GM19351 (cell line): Measurements from ENCODE around the gene CYSRT1.
"Not testable (repeated sequence)": the region's sequence is repeated elsewhere in the genome, so short reads cannot be mapped to it uniquely, and the experiment has no call there.

Experiments
- ATAC-seq: cut with Tn5 transposase; IDR thresholded peaks from one replicate; pipeline ENCODE4 v1.9.1; 2021; ENCODE audit warnings: mild to moderate bottlenecking, moderate library complexity; ENCODE audit not compliant: unreplicated experiment

The CYSRT1 gene

GRCh38 chr9:137236936-137237421 lies 12.0 kb downstream of the CYSRT1 start:
- no peak for ATAC-seq

- no peak for ATAC-seq
Measured at GRCh38 chr9:137237759-137238726, 13.1 kb downstream of the CYSRT1 start.

- ATAC-seq = not testable (repeated sequence)
Measured at GRCh38 chr9:137239541-137240200, 14.7 kb downstream of the CYSRT1 start.

GRCh38 chr9:137240318-137240840 lies 15.4 kb downstream of the CYSRT1 start:
- peak; percentile 24 for ATAC-seq

GRCh38 chr9:137240841-137241489 lies 16.0 kb downstream of the CYSRT1 start, which contains the start of gene TUBB4B:
TSS of gene TUBB4B (plus strand) at chr9:137241287. CDS start at chr9:137241361, 74 bp downstream.
- ATAC-seq = peak; percentile 73

- peak; percentile 13 for ATAC-seq
Measured at GRCh38 chr9:137241490-137242268, 16.7 kb downstream of the CYSRT1 start.

GRCh38 chr9:137242269-137243203 lies 17.6 kb downstream of the CYSRT1 start:
- ATAC-seq = no peak

- ATAC-seq = not testable (repeated sequence)
Measured at GRCh38 chr9:137243266-137243625, 18.3 kb downstream of the CYSRT1 start.

- no peak for ATAC-seq
Measured at GRCh38 chr9:137243626-137244485, 18.9 kb downstream of the CYSRT1 start.

- no peak for ATAC-seq
Measured at GRCh38 chr9:137244486-137245449, 19.8 kb downstream of the CYSRT1 start.

GRCh38 chr9:137245450-137246421 lies 20.8 kb downstream of the CYSRT1 start:
- no peak for ATAC-seq

- no peak for ATAC-seq
Measured at GRCh38 chr9:137247135-137247915, 22.4 kb downstream of the CYSRT1 start.

- ATAC-seq = no peak
Measured at GRCh38 chr9:137247916-137248175, 22.9 kb downstream of the CYSRT1 start.

GRCh38 chr9:137250329-137251193 lies 25.6 kb downstream of the CYSRT1 start:
- no peak for ATAC-seq

- no peak for ATAC-seq
Measured at GRCh38 chr9:137251194-137251461, 26.2 kb downstream of the CYSRT1 start, which contains the start of gene STPG3. TSS of gene STPG3 (plus strand) at chr9:137251286. CDS start at chr9:137251287, 1 bp downstream.
